Endothelial cell of umbilical vein (primary cell): Measurements from ENCODE around the gene ABCB9. TPM values are rescaled to one million over a fixed set of nuclear protein-coding genes. Genes with fewer than 3 reads are reported as not detected.

ENCODE experiments used
- BruUV-seq: library from RNA; stranded (reverse); fragments of 400-500 nt; replicated peaks from 2 replicates; lab custom pipeline; 2021; lab: Mats Ljungman, UMichigan
- CTCF ChIA-PET: fragments of 300-600, 350-600 bp; sonication (Branson Sonifier 250); formaldehyde crosslinking; loops from one replicate; lab custom pipeline; 2021; ENCODE audit warnings: antibody characterized with exemption, inconsistent platforms; lab: Charles Lee
- POLR2A ChIA-PET: fragments of 300-600, 350-600 bp; sonication (Branson Sonifier 250); formaldehyde crosslinking; loops from one replicate; lab custom pipeline; 2021; ENCODE audit warnings: antibody characterized with exemption, inconsistent platforms; lab: Charles Lee
- DNase-seq: peaks from one replicate; pipeline ENCODE4 v3.0.0-alpha.2; 2011; ENCODE audit warnings: low read depth, low spot score
- FAIRE-seq: peaks from 2 replicates; lab custom pipeline; 2011; peaks lifted over from hg19 to GRCh38; lab: Jason Lieb, UNC
- H2AFZ ChIP-seq: 2 replicates; pipeline ENCODE4 v1.6.0; 2012; ENCODE audit warnings: low read depth, low read length, control low read depth, inconsistent platforms
- H3K27ac ChIP-seq: 2 replicates; pipeline ENCODE4 v1.5.1; 2011; ENCODE audit warnings: low read depth, mild to moderate bottlenecking, control low read depth, low read length, moderate library complexity; ENCODE audit not compliant: insufficient read depth
- H3K27me3 ChIP-seq, 2 experiments: 2 replicates each; pipeline versions ENCODE4 v1.6.0 to v1.6.1; 2011; ENCODE audit warnings: low read length in 2 of 2, mixed read lengths in 1 of 2; ENCODE audit not compliant: control insufficient read depth in 2 of 2, insufficient read depth in 2 of 2
- H3K36me3 ChIP-seq, 2 experiments: 2 replicates in 1 of 2; 3 replicates in 1 of 2; pipeline ENCODE4 v1.5.1; 2011; ENCODE audit warnings: low read length in 2 of 2, mild to moderate bottlenecking in 1 of 2, moderate library complexity in 1 of 2; ENCODE audit not compliant: control insufficient read depth in 2 of 2, insufficient read depth in 2 of 2; ENCODE audit errors: extremely low read depth in 1 of 2
- H3K4me1 ChIP-seq: 3 replicates; pipeline ENCODE4 v1.5.1; 2011; ENCODE audit warnings: mild to moderate bottlenecking, low read length; ENCODE audit not compliant: control insufficient read depth, insufficient read depth; ENCODE audit errors: extremely low read depth
- H3K4me2 ChIP-seq: 2 replicates; pipeline ENCODE4 v1.6.1; 2011; ENCODE audit warnings: low read length, control low read depth, mixed read lengths; ENCODE audit not compliant: insufficient read depth
- H3K4me3 ChIP-seq, 3 experiments: fragments of 200-600 bp in 1 of 3; sonication (generic), shearing (Covaris generic) in 1 of 3; replicated peaks in 1 of 3; 2 replicates each; pipeline ENCODE4 v1.5.1; 2011 to 2016; ENCODE audit warnings: control low read depth in 3 of 3, low read length in 3 of 3, mild to moderate bottlenecking in 2 of 3, inconsistent platforms in 1 of 3, low read depth in 1 of 3, moderate library complexity in 1 of 3; ENCODE audit not compliant: insufficient read depth in 1 of 3
- H3K79me2 ChIP-seq: 2 replicates; pipeline ENCODE4 v1.6.0; 2012; ENCODE audit warnings: low read length, inconsistent platforms; ENCODE audit not compliant: control insufficient read depth, insufficient read depth
- H3K9ac ChIP-seq: replicated peaks from 2 replicates; pipeline ENCODE3; 2011; ENCODE audit warnings: low read length, control low read depth; ENCODE audit not compliant: insufficient read depth; ENCODE audit errors: extremely low read depth
- H3K9me1 ChIP-seq: replicated peaks from 3 replicates; pipeline ENCODE4 v1.6.0; 2011; ENCODE audit warnings: mild to moderate bottlenecking, low read length; ENCODE audit not compliant: control insufficient read depth, insufficient read depth; ENCODE audit errors: extremely low read depth
- H3K9me3 ChIP-seq: replicated peaks from 2 replicates; pipeline ENCODE4 v1.5.1; 2012; ENCODE audit warnings: low read length, inconsistent platforms; ENCODE audit not compliant: control insufficient read depth, insufficient read depth
- H4K20me1 ChIP-seq: replicated peaks from 2 replicates; pipeline ENCODE3; 2011; ENCODE audit warnings: mild to moderate bottlenecking, low read length; ENCODE audit not compliant: control insufficient read depth, insufficient read depth; ENCODE audit errors: extremely low read depth
- EZH2 ChIP-seq: IDR thresholded peaks from 2 replicates; pipeline ENCODE4 v1.6.1; 2012; ENCODE audit warnings: borderline replicate concordance, low read depth, mild to moderate bottlenecking, moderate library complexity, low read length, inconsistent platforms; ENCODE audit not compliant: severe bottlenecking
- FOS ChIP-seq: IDR thresholded peaks from 2 replicates; pipeline ENCODE4 v1.6.1; 2011; ENCODE audit warnings: mild to moderate bottlenecking, low read length, moderate library complexity, borderline replicate concordance; ENCODE audit not compliant: insufficient read depth
- GATA2 ChIP-seq: IDR thresholded peaks from 2 replicates; pipeline ENCODE4 v1.7.0; 2011; ENCODE audit warnings: low read depth, mild to moderate bottlenecking, moderate library complexity, mixed read lengths, low read length; ENCODE audit not compliant: insufficient read length, insufficient read depth
- JUN ChIP-seq: IDR thresholded peaks from 2 replicates; pipeline ENCODE4 v1.6.1; 2011; ENCODE audit warnings: borderline replicate concordance, low read depth; ENCODE audit not compliant: insufficient read length, insufficient read depth
- MAX ChIP-seq: IDR thresholded peaks from 2 replicates; pipeline ENCODE4 v1.6.1; 2011; ENCODE audit not compliant: insufficient read depth, insufficient read length
- MYC ChIP-seq: IDR thresholded peaks from one replicate; pipeline ENCODE4 v1.6.1; 2011; ENCODE audit warnings: mild to moderate bottlenecking, low read depth, low read length
- POLR2A ChIP-seq: IDR thresholded peaks from 2 replicates; pipeline ENCODE4 v1.6.1; 2012; ENCODE audit warnings: low read depth, mild to moderate bottlenecking, control low read depth, low read length
- POLR2AphosphoS5 ChIP-seq: IDR thresholded peaks from 2 replicates; pipeline ENCODE4 v1.6.1; 2012; ENCODE audit warnings: low read depth, mild to moderate bottlenecking, control low read depth, low read length, moderate library complexity; ENCODE audit not compliant: insufficient read depth
- dilution Hi-C: fragments of 300-500 bp; cut with MboI; formaldehyde crosslinking; loops from one replicate; pipeline ENCODE4 v1.15.0; 2019; ENCODE audit warnings: low sequenced_read_pairs; ENCODE audit not compliant: extremely low pct_ligation_motif_present
- intact Hi-C: fragments of 100-400 bp; cut with micrococcal nuclease; formaldehyde crosslinking; loops from one replicate; pipeline ENCODE4 v1.10.0; 2022
- polyA plus RNA-seq, 4 experiments: library from polyadenylated mRNA; depleted of rRNA in 3 of 4; stranded (reverse) in 3 of 4; unstranded in 1 of 4; fragments of >200 nt; gene quantifications; 2 replicates each; pipeline versions ENCODE4 v1.2.1 to v1.2.3, GENCODE V29; 2011 to 2012; ENCODE audit warnings: missing spikeins in 1 of 4
- total RNA-seq: library from RNA; stranded (reverse); gene quantifications from 2 replicates; pipeline ENCODE4 v1.2.3, GENCODE V29; 2021
- TF ChIP-seq, protein P1 (sequence below), 2 donors: IDR thresholded peaks; 1 replicate in 1 of 2; 2 replicates in 1 of 2; pipeline ENCODE4 v1.5.1; 2011; ENCODE audit warnings: low read length in 2 of 2, mild to moderate bottlenecking in 2 of 2, moderate library complexity in 2 of 2, control low read depth in 1 of 2, inconsistent platforms in 1 of 2, low read depth in 1 of 2; ENCODE audit not compliant: insufficient read depth in 1 of 2; ENCODE audit errors: extremely low read depth in 1 of 2

The ABCB9 gene
- total and polyA plus RNA-seq, 2 donors (not counting 3 experiments of a cell fraction or from before 2014, with no cell fraction given) = 11.7 to 16.9 TPM

DNA sequence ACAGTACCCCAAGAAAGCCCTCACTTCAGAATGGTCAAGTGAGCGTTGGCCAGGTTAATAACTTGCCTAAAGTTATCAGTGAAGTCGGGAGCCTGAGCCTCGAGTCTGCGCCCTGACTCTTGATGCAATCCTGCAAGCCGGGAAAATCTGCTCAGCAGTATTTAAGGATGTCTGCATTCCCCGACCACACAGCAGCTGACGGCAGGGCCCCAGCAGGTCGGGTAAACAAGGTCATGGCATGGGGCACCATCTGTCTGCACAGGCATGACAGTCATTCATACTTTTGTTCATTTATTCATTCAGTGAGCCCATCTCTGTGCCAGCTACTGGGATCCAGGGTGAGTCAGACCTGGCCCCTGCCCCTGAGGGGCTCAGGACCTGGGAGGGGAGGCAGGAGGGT lies 11.1 kb downstream of the ABCB9 start:
- H3K9me1 ChIP-seq = no peaks in the 10 kb centered on the region
- no peak overlapping the region for H3K27ac ChIP-seq
- dilution Hi-C loops = no loop called here
- intact Hi-C loops = no loop called here
- no peak for DNase-seq
- POLR2A ChIA-PET = no interaction called here
- H3K9me3 ChIP-seq = no peaks in the 10 kb centered on the region
- no peak overlapping the region for H2AFZ ChIP-seq
- no peak overlapping the region for H3K4me2 ChIP-seq
- H3K4me1 ChIP-seq = peaks cover 23% of the 10 kb centered on the region
- no peak overlapping the region for H3K4me3 ChIP-seq
- TF ChIP-seq MAX = no peak
- no peak for TF ChIP-seq GATA2
- no peak for TF ChIP-seq MYC
- TF ChIP-seq FOS = no peak
- TF ChIP-seq, protein P1, sequence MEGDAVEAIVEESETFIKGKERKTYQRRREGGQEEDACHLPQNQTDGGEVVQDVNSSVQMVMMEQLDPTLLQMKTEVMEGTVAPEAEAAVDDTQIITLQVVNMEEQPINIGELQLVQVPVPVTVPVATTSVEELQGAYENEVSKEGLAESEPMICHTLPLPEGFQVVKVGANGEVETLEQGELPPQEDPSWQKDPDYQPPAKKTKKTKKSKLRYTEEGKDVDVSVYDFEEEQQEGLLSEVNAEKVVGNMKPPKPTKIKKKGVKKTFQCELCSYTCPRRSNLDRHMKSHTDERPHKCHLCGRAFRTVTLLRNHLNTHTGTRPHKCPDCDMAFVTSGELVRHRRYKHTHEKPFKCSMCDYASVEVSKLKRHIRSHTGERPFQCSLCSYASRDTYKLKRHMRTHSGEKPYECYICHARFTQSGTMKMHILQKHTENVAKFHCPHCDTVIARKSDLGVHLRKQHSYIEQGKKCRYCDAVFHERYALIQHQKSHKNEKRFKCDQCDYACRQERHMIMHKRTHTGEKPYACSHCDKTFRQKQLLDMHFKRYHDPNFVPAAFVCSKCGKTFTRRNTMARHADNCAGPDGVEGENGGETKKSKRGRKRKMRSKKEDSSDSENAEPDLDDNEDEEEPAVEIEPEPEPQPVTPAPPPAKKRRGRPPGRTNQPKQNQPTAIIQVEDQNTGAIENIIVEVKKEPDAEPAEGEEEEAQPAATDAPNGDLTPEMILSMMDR (IDR thresholded peaks at IDR 0.05; ENCODE audit: extremely low read depth in 1 of 2, insufficient read depth in 1 of 2, low read depth in 1 of 2, low read length in 2 of 2) = no peak
- TF ChIP-seq POLR2AphosphoS5 = no peak
- TF ChIP-seq JUN = no peak
- TF ChIP-seq POLR2A = no peak
- TF ChIP-seq EZH2 = no peak
- no peaks in the 10 kb centered on the region for H4K20me1 ChIP-seq
- FAIRE-seq = no peak
- H3K9ac ChIP-seq = no peak overlapping the region
- H3K36me3 ChIP-seq = peaks cover 0 to 2% of the 10 kb centered on the region in 2 experiments
- no TSS peak for BruUV-seq
- CTCF ChIA-PET = interaction anchor here (1.1 to 19.1 kb wide), 7 partner anchors 8 to 283 kb away, joined by 3 to 200 read pairs (median 5); partner anchors contain the start of gene ABCB9
- H3K27me3 ChIP-seq = no peaks in the 10 kb centered on the region
- H3K79me2 ChIP-seq = no peaks in the 10 kb centered on the region
